Forelimb muscle (tissue), 1 donor: ENCODE measurements around the gene CDK2AP2. TPM values are rescaled to one million over a fixed set of nuclear protein-coding genes. Genes with fewer than 3 reads are reported as not detected.
"Not testable (repeated sequence)": the region's sequence is repeated elsewhere in the genome, so short reads cannot be mapped to it uniquely, and the experiment has no call there.

ENCODE experiments used
- DNase-seq: peaks from one replicate; pipeline ENCODE4 v3.0.0-alpha.2; 2013; ENCODE audit warnings: low read depth
- polyA plus RNA-seq: library from polyadenylated mRNA; unstranded; fragments of 120-200 nt; gene quantifications from one replicate; pipeline ENCODE4 v1.2.1, GENCODE V29; 2013; ENCODE audit not compliant: insufficient read length

The CDK2AP2 gene
- polyA plus RNA-seq, 1 donor: 16.2 TPM

DNA sequence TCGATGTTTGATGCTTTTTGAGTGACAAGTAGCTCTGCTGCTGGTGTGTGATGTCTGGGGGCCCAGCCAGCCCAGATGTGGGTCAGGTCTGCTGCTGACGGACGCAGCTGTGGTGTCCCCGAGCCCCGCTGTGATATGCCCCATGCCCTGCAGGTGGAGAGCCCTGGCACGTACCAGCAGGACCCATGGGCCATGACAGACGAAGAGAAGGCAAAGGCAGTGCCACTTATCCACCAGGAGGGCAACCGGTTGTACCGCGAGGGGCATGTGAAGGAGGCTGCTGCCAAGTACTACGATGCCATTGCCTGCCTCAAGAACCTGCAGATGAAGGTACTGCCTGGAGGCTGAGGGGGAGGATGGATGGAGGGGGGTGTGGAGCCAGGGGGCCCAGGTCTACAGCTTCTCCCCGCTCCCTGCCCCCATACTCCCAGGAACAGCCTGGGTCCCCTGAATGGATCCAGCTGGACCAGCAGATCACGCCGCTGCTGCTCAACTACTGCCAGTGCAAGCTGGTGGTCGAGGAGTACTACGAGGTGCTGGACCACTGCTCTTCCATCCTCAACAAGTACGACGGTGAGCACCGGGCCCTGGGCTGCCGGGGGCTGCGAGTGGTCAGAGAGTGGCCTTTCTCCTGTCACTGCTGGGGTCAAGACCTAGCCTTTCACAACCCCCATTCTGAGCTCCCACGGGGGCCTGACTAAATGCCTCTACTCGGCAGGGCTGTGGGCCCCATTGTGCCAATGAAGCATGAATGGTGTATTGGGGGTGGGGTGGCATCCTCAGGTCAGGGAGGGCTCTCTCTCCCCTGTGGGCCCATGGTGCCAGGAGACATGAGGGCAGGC, 17.9 kb downstream of the CDK2AP2 start:
- DNase-seq: no peak

DNA sequence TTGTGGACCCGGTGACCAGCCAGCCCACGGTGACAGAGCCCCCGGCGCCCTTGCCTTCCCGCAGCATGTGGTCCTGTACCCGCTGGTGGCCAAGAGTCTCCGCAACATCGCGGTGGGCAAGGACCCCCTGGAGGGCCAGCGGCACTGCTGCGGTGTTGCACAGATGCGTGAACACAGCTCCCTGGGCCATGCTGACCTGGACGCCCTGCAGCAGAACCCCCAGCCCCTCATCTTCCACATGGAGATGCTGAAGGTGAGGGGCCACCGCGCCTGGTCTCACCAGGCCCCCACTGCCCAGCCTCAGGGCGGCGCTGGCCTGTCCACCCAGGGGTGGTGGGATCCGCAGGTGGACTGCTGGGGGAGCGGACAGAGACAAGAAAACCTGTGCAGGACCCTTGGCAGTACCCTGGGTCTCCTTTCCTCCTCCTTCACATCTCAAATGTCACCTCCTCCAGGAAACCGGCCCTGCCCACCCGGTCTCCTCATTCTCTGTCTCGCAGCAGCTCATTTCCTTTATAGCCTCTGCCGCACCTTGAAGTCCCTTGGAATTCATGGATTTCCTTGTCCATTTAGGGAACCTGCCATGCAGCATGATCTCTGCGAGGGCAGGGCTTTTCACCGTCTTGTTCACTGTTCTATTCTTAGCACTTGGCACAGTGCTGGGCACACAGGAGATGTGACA, 18.6 kb downstream of the CDK2AP2 start:
- DNase-seq: no peak

DNA sequence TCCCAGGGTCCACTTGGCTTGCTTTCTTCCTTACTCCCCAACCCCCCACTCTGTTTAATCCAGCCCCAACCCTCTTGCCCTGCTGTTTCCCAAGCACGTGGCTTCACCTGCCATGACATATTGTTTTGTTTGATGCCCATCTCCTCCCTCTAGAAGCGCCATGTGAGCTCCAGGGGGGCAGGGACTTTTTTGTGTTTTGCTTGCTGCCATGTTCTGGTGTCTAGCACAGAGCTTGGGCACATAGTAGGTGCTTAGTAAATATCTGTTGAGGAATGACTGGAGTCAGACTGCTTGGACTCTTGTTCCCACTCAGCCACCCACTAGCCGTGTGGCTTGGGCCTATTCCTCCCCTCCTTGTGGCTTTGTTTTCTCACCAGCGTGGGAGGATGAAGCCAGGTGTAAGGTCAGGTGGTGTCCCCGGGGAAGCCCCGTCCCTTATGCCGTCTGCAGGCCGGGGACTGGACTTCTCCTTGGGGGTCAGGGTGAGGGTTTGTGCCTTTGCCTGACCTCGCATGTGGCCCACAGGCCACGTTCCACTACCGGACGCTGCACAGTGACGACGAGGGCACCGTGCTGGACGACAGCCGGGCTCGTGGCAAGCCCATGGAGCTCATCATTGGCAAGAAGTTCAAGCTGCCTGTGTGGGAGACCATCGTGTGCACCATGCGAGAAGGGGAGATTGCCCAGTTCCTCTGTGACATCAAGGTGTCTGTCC, 21.3 kb downstream of the CDK2AP2 start:
- DNase-seq: no peak

DNA sequence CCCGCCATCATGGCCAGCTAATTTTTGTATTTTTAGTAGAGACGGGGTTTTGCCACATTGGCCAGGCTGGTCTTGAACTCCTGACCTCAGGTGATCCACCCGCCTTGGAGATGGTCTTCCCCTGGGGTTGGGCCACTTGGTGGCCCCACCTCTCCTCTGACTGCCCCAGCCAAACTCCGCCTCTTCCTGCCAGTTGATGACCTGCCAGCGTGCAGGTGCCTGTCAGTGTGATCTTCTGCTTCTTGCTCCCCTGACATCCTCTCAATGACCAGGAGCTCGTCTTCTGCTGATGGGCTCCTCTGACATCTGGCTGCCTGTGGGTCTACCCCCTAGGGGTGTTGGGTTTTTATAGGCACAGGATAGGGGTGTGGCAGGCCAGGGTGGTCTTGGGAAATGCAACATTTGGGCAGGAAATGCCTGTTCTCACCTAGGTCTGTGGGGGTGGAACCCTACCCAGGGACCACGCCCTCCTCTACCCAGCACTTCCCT, 22.0 kb downstream of the CDK2AP2 start:
- DNase-seq: not testable (repeated sequence)

DNA sequence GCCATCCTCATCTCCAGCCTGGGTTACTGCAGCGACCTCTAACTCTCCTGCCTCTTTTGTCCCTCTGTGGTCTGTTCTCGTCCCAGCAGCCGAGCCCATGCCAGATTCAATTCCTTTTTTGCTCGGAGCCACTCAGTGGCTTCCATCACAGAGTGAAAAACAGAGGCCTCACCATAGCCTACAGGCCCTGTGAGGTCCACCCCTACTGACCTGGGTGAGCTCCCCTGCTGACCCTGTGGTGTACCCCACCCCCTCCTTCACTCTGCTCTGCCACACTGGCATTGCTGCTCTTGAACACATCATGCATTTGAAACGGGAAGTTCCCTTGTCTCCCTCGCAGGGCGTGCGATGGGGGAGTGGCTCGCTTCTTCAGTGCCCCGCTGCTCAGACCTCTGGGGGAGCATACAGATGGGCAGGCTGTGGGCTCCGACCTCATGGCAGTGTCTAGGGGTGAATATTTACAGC, 23.1 kb downstream of the CDK2AP2 start:
- no peak for DNase-seq

DNA sequence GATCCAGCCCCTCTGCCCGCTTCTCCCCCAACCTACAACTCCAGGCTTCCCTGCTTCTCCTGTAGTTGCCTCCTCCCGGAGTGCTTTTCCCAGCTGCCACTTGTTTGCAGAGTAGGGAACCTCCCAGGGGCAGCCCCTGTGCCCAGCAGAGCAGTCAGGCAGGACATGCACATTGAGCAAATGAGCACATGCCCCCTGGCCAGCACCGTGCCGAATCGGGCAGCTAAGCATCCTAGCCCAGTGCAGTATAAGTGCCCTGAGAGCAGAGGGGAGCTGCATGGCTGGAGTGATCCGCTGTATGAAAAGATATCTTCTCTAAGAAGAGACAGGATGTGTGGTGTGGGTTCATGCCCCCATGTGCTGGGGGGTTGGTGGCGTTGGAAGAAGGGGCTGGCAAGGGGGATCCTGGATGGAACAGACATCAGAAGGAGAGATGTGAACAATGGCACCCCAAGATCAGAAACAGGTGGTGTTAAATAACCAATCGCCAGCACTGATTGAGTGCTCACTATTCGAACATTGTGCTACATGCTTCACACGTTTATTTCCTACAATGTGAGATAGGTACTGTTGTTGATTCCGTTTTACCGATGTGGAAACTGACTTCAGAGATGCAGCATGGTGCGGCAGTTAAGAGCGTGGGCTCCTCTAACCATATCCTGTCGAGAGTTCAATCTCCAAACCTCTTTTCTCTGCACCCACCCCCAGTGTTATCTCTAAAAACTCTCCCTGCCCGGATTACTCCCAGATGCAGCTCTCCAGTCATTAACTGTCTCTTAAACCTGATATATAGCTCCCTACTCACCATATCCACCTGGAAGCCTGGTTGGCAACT, 23.9 kb downstream of the CDK2AP2 start:
- DNase-seq: no peak

DNA sequence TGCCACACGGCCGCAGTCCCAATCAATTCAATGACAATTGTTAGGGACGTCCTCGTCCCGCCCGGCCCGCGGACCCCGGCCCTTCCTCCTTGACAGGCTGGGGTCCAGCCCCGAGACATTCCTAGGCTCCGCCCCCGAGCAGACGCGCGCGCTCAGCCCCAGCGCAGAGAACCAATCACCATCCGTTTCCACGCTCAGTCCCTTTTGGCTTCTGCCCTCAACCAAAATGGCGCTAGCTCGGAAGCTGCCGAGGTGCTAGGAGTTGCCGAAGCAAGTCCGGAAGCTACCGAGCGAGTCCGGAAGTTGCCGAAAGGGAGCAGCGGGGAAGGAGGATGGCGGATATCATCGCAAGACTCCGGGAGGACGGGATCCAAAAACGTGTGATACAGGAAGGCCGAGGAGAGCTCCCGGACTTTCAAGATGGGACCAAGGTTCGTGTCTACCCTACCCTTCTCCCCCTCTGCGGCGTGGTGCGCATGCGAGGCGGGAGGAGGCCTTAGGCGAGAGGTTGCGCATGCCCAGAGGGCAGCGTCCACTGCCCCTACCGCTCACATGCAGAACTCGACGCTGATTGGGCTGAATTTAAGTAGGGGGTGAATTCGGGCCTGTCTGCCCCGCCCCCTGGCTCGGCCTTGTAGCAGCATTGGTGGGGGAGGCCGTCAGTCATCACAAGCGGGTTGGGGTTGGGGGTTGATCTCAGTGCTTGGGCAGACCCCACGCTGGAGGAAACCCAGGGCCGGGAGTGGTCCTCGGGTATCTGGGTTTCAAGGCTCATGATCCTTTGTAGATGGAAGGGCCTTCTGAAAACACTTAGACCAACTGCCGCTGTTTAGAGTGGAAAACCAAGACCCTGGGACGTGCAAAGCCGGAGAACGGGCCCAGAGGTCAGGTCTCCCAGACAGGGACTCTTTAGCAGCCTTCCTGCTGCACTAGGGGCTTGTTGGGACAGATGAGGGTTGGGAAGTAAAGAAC, 24.8 kb downstream of the CDK2AP2 start, which contains the start of gene AIP:
Gene AIP, plus strand, starts transcription at position 200 of the 972 bp plus-strand sequence. Its CDS starts 133 bp downstream, at position 333.
- DNase-seq: peak; percentile 98

DNA sequence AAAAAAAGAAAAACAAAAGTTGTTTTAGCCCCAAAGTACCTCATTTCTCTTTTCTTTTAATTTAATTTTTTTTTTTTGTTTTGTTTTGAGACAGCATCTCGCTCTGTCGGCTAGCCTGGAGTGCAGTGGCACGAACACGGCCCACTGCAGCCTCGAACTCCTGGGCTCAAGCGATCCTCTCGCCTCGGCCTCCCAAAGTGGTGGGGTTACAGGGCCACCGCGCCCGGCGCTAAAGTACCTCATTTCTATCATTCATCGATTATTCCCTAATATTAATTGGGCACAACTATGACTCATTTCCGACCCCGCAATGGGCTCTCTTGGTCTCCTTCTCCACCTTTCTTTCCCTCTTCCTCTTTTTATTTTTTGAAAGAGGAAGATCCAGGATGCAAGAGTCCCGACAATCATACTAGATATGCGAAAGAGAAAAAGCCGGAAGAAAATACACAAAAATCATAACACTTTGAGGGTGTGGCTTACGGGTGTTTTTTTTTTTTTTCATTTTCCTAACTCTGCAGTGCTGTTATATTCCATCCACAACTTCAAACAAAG, 25.6 kb downstream of the CDK2AP2 start:
- no peak for DNase-seq

DNA sequence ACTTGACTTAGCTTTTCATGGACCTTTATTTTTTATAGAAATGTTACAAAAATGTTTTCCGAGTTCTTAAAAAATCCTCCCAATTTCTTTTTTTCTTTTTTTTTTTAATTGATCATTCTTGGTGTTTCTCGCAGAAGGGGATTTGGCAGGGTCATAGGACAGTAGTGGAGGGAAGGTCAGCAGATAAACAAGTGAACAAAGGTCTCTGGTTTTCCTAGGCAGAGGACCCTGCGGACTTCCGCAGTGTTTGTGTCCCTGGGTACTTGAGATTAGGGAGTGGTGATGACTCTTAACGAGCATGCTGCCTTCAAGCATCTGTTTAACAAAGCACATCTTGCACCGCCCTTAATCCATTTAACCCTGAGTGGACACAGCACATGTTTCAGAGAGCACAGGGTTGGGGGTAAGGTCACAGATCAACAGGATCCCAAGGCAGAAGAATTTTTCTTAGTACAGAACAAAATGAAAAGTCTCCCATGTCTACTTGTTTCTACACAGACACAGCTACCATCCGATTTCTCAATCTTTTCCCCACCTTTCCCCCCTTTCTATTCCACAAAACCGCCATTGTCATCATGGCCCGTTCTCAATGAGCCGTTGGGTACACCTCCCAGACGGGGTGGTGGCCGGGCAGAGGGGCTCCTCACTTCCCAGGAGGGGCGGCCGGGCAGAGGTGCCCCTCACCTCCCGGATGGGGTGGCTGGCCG, 30.5 kb downstream of the CDK2AP2 start:
- DNase-seq: not testable (repeated sequence)

DNA sequence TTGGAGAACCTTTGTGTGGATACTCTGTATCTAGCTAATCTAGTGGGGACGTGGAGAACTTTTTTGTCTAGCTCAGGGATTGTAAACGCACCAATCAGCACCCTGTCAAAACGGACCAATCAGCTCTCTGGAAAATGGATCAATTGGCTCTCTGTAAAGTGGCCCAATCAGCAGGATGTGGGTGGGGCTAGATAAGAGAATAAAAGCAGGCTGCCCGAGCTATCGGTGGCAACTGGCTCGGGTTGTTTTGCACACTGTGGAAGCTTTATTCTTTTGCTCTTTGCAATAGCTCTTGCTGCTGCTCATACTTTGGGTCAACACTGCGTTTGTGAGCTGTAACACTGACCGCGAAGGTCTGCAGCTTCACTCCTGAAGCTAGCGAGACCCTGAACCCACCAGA, 31.3 kb downstream of the CDK2AP2 start:
- DNase-seq: not testable (repeated sequence)

DNA sequence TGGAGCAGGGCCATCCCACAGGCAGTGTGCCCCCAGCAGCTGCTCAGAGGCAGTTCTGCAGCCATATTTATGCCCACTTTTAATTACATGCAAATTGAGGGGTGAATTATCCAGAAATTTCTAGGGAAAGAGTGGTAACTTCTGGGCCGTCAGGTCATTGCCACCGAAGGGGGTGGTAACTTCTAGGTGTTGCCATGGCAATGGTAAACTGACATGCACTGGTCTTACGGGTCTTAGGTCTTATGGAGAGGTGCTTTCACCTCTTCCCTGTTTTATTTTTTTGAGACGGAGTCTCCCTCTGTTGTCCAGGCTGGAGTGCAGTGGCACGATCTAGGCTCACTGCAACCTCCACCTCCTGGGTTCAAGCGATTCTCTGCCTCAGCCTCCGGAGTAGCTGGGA, 35.1 kb downstream of the CDK2AP2 start:
- DNase-seq: no peak

DNA sequence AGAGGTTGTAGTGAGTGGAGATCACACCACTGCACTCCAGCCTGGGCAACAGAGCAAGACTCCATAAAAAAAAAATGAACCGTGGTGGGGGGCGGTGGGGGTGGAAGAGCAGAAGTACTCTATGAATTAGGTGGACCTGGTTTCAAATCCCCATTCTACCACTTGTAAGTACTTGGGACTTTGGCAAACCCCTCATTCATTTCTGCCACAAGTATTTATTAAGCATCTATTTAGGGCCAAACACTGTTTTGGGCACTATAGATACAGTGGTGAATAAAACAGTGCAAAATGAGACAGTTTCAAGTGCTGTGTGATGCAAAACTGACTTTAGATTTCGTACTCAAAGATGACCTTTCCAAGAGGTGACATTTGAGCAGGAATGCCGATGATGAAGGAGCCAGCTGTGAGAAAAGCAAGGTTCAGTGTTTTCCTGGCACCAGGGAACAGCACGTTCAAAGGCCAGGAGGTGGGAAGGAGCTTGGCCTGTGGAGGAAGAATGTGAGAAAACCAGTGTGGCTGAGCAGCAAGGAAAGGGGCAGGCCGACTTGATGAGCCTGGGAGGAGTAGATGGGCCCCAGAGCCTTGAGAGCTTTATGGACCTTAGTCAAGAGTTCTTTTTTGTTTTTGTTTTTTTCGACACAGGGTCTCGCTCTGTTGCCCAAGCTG, 37.5 kb downstream of the CDK2AP2 start:
- no peak for DNase-seq

DNA sequence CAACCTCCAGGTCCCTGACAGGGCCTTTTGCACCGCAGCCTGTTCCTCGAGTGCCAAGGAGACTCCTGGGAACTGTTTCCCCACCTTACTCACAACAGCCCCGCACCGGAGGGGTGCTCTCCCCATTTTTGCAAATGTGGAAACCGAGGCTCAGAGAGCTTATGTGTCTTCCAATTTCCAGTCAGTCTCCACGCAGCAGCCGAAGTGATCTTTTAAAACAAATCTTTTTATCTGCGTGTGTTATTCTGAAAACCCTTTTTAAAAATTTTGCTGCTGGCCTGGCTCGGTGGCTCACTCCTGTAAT, 38.5 kb downstream of the CDK2AP2 start:
- DNase-seq: no peak

DNA sequence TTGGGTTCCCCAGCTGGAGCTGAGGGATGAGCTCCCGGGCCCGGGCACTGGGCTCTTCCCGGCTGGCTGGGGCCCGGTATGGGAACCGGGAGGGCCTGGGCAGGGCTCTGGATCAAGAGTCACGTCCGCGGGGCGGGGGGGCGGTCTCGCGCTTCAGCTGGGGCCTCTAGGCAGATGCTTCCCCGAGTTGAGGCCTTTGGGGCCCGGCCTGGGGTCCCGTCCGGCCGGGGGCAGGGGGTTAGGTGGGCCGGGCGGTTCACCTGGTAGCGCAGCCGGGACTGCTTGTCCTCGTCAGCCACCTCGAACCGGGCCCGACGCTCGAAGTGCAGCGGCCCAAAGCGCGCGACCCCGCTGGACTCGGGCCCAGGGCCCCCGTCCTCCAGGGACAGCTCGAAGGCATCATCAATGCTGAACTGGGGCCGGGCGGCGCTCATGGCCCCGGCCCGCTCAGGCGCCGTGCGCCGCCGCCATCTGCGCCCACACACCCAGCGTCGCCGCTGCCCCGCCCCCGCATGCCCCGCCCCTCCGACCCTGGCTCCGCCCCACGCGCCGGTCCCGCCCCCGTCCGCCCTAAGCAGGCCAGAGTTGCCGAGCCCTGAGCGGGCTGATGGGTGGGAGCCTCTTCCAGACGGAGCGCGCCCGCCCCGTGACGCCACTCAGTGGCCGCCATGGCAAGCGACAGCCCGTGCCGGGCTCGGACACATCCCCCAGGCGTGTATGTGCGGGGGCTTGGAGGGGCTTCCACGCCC, 39.0 kb downstream of the CDK2AP2 start, which contains the start of gene TMEM134:
Gene TMEM134, minus strand, starts transcription at position 493 of the 749 bp plus-strand sequence. Its CDS starts 59 bp downstream, at position 434.
- peak; percentile 69 for DNase-seq

DNA sequence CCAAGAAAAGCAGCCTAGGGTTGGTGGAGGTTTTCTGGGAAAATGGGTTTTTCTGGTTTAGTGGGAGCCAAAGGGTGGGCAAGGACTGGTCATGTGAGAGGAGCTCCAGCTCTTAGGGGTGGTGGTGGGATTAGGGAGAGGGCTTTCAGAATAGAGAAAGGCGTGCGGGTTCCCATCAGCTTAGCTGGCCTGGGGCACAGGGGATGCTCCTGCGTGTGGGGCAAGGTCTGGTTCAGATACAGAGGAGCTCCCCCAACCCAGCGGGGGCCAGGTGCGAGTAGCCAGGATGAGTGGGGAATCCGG, 39.6 kb downstream of the CDK2AP2 start:
- DNase-seq: no peak

DNA sequence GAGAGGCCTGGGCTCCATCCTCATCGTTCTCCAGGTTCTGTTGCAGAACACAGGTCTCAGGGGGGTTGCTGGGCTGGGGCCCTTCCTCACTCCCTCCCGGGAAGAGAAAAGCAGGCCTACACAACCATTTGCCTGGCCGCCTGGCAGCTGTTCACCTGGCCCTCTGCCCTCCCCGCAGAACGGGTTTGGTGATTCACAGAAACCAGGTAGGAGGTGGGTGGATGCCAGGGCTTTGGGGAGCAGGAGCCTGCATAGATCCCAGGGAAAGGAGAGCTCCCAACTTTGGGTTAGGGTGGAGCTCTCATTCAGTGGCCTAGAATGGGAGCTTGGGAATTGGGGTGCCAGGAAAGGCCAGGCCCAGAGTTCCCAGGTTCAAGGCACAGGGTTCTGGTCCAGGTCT, 39.9 kb downstream of the CDK2AP2 start:
- DNase-seq: no peak

DNA sequence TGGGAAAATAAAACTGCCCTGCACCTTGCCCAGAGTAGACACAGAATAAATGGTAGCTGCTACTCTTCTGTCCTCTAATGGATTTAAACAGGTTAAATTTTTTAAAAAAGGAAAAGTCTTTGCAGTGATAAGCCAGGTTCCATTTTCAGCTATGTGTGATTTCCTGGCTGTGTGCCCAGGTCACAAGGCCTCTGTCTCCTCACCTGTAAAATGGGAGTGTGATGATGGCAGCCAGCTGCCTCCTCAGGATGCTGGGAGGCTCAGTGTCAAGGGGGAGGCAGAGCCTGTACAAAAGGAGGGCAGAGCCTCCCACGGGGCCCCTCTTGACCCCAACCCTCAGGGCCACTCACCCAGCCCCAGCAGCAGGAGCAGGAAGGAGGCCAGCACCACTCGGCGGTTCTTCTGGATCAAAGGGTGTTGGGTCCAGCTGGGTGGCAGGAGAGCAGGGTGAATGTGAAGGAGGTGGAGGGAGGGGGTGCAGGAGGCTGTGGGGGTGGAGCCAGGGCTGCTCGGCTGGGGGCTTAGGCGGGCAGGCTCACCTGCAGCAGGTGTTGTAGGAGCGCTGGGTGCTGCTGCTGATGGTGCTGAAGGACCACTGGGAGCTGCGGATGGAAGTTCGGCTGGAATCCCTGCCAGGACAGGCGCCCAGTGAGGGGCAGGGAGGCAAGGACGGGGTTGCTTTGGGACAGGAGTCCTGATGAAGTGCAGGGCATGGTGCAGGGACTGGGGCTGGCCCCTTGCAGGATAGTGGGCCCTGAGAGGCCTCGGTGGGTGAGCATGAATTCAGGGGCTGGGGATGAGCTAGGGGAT, 40.8 kb downstream of the CDK2AP2 start:
- no peak for DNase-seq
